Retinal pigment epithelial cell (primary cell): Measurements from ENCODE around the gene GAMT.
"Not testable (repeated sequence)": the region's sequence is repeated elsewhere in the genome, so short reads cannot be mapped to it uniquely, and the experiment has no call there.

Experiments
- DNase-seq: peaks from one replicate; pipeline ENCODE4 v3.0.0-alpha.2; 2010; ENCODE audit warnings: low read depth
- H3K4me3 ChIP-seq: 2 replicates; pipeline ENCODE4 v1.5.1; 2011; ENCODE audit warnings: mild to moderate bottlenecking, low read length, control low read depth, moderate library complexity
- TF ChIP-seq, protein P1 (sequence below): conservative IDR thresholded peaks from 2 replicates; pipeline ENCODE4 v1.5.1; 2011; ENCODE audit warnings: low read depth, low read length, control low read depth, inconsistent platforms

The GAMT gene

DNA sequence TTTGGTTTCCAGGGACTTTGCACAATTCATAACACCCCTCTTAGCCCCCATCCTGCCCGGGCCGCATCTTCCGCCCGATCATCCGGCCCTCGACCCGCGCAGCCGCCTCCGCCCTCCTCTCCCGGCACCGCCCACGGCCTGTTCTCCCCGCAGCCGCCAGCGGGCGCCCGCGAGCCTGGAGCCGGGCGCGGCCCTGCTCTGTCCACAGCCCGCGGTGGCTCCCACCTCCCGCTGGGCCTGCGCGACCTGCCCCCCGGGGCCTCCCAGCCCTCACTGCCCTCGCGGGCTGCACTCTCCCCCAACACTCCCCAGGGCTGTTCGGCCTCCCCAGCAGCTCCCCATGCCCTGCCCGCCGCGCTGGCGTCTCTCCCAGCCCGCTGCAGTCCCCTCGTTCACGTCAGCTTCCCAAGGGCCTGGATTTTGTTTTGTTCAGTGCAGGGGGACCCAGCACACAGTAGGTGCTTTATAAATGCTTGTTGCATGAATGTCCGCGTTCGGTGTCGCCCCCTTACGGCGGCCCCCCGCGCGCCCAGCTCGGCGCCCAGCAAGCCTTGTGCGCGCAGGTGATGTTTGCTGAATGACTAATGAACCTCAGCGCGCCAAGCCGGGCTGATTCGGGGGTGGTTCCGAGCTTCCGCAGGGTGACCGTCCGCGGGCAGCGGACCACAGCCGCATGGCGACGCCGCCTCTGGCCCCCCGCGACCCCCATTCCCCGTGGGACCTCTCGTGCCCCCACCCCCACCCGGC lies 44.0 kb upstream of the GAMT start:
- peak overlapping the region; percentile 41 for H3K4me3 ChIP-seq
- no peak for DNase-seq
- TF ChIP-seq, protein P1, sequence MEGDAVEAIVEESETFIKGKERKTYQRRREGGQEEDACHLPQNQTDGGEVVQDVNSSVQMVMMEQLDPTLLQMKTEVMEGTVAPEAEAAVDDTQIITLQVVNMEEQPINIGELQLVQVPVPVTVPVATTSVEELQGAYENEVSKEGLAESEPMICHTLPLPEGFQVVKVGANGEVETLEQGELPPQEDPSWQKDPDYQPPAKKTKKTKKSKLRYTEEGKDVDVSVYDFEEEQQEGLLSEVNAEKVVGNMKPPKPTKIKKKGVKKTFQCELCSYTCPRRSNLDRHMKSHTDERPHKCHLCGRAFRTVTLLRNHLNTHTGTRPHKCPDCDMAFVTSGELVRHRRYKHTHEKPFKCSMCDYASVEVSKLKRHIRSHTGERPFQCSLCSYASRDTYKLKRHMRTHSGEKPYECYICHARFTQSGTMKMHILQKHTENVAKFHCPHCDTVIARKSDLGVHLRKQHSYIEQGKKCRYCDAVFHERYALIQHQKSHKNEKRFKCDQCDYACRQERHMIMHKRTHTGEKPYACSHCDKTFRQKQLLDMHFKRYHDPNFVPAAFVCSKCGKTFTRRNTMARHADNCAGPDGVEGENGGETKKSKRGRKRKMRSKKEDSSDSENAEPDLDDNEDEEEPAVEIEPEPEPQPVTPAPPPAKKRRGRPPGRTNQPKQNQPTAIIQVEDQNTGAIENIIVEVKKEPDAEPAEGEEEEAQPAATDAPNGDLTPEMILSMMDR: peak; percentile 67

DNA sequence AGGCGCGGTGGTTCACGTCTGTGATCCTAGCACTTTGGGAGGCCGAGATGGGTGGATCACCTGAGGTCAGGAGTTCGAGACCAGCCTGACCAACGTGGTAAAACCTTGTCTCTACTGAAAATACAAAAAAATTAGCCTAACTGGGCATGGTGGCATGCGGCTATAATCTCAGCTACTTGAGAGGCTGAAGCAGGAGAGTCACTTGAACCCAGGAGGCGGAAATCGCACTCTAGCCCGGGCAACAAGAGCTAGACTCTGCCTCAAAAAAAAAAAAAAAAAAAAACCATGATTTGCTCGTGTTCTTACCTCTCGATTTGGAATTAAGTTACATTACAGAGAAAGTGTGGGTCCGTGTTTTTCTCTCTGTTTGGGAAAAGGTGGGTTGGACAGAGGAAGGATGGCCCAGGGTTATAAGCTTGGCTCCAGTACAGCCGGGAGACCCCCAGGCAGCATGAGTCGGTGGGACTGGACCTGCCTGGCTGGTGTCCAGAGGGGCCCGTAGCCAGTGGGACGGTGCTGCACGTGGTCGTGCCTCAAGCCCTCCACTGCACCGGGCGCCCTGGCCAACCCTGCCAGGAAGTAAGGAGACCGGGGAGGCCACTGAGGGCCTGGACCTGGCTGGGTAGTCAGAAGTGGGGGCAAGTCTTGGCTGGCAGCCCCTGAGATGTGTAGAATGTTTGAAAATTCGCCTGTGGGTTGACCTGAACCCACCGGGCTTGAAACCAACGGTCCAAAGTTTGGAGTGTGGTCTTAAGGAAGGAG lies 40.5 kb upstream of the GAMT start:
- DNase-seq: no peak
- TF ChIP-seq, protein P1: no peak
- no peak overlapping the region for H3K4me3 ChIP-seq

DNA sequence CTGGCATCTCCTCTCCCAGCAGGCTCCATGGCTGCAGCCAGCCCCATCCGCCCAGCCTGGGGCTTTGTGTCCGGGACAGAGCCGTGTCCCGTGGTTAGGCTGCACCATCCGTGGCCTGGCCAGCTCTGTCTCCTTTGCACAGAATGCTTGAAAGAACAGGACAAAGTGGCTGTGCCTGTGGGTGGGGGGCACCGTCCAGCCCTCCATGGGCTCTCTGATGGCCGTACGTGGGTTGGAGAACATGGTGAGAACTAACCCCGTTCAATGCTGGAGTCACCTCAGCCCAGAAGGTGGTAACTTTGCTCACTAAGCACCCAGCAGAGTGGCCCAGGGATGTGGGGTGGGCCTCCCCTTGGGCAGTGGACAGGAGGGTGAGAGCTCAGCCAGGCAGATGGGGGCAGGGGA lies 39.7 kb upstream of the GAMT start:
- no peak overlapping the region for H3K4me3 ChIP-seq
- DNase-seq: no peak
- TF ChIP-seq, protein P1: no peak

GRCh38 chr19:1440418-1440801 lies 39.1 kb upstream of the GAMT start:
- H3K4me3 ChIP-seq: no peak overlapping the region
- no peak for DNase-seq
- TF ChIP-seq, protein P1: no peak

- not testable (repeated sequence) for DNase-seq
- peak overlapping the region; percentile 76 for H3K4me3 ChIP-seq
Measured at GRCh38 chr19:1439525-1440417, 38.4 kb upstream of the GAMT start.

DNA sequence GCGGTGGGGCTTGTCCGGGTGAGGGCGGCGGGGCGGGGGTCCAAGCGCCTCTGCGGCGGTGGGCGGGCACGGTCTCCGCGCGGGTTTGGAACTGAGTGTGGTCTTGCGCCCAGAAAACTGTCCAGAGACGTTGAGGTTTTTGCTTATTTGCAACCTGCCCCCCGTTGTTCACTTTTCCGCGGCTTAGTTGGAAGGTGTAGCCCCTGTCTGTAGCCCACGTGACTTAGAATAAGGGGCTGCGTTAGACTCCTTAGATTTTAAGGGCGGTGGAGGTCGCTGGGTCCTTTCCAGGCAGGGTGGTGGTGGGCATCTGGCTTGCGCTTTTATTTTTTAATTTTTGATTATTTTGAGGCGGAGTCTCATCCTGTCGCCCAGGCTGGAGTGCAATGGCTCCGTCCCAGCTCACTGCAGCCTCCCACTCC lies 37.6 kb upstream of the GAMT start:
- H3K4me3 ChIP-seq: peak overlapping the region; percentile 76
- DNase-seq: no peak
- TF ChIP-seq, protein P1: no peak
